GM23338 (cell line): ENCODE data around the gene SVIL. TPM values are rescaled to one million over a fixed set of nuclear protein-coding genes. Genes with fewer than 3 reads are reported as not detected.
"Not testable (repeated sequence)": the region's sequence is repeated elsewhere in the genome, so short reads cannot be mapped to it uniquely, and the experiment has no call there.

Experiments
- ATAC-seq: fragments of 200-7000 bp; cut with Tn5 transposase; 3 replicates; pipeline ENCODE4 v1.9.1; 2020
- DNase-seq: peaks from one replicate; pipeline ENCODE4 v3.0.0-alpha.2; 2015; ENCODE audit warnings: low spot score
- H2AFZ ChIP-seq: fragments of 200-600 bp; sonication (generic); 2 replicates; pipeline ENCODE4 v1.8.0; 2016; ENCODE audit warnings: antibody characterized with exemption, mild to moderate bottlenecking, moderate library complexity
- H3F3A ChIP-seq: fragments of 200-600 bp; sonication (generic); replicated peaks from 2 replicates; pipeline ENCODE4 v1.8.0; 2017; ENCODE audit warnings: antibody characterized with exemption, mixed run types, low read depth
- H3K27ac ChIP-seq: fragments of 200-600 bp; sonication (generic); 2 replicates; pipeline ENCODE4 v1.6.1; 2016; ENCODE audit warnings: low read depth
- H3K27me3 ChIP-seq: fragments of 200-600 bp; sonication (generic); 2 replicates; pipeline ENCODE4 v1.8.0; 2016; ENCODE audit warnings: mild to moderate bottlenecking, mixed run types, moderate library complexity; ENCODE audit not compliant: insufficient read depth
- H3K36me3 ChIP-seq: fragments of 200-600 bp; sonication (generic); 2 replicates; pipeline ENCODE4 v1.8.0; 2016; ENCODE audit warnings: mild to moderate bottlenecking; ENCODE audit not compliant: insufficient read depth
- H3K4me1 ChIP-seq: fragments of 200-600 bp; sonication (generic); 2 replicates; pipeline ENCODE4 v1.8.0; 2016; ENCODE audit warnings: mild to moderate bottlenecking, moderate library complexity; ENCODE audit not compliant: insufficient read depth
- H3K4me2 ChIP-seq: fragments of 200-600 bp; sonication (generic); 2 replicates; pipeline ENCODE4 v1.7.1; 2017; ENCODE audit warnings: mixed run types
- H3K4me3 ChIP-seq: fragments of 200-600 bp; sonication (generic); 2 replicates; pipeline ENCODE4 v1.6.1; 2016; ENCODE audit warnings: mixed run types
- H3K79me2 ChIP-seq: fragments of 200-600 bp; sonication (generic); replicated peaks from 2 replicates; pipeline ENCODE4 v1.8.0; 2017; ENCODE audit warnings: mild to moderate bottlenecking; ENCODE audit not compliant: insufficient read depth
- H3K9me2 ChIP-seq: fragments of 200-600 bp; sonication (generic); 2 replicates; pipeline ENCODE4 v1.8.0; 2017; ENCODE audit not compliant: insufficient read depth
- H4K20me1 ChIP-seq: fragments of 200-600 bp; sonication (generic); replicated peaks from 2 replicates; pipeline ENCODE4 v1.8.0; 2017; ENCODE audit warnings: mild to moderate bottlenecking; ENCODE audit not compliant: insufficient read depth
- H3K27ac Mint-ChIP-seq: 2 replicates; pipeline ENCODE4 v1.8.0; 2020; ENCODE audit warnings: inconsistent platforms, mild to moderate bottlenecking, moderate library complexity, mixed read lengths
- H3K27me3 Mint-ChIP-seq: 3 replicates; pipeline ENCODE4 v1.8.0; 2022; ENCODE audit warnings: low read depth, mild to moderate bottlenecking, moderate library complexity, mixed read lengths, inconsistent platforms; ENCODE audit not compliant: insufficient read depth, poor library complexity
- H3K36me3 Mint-ChIP-seq: 3 replicates; pipeline ENCODE4 v1.8.0; 2021; ENCODE audit warnings: low read depth, mild to moderate bottlenecking, inconsistent platforms, moderate library complexity, mixed read lengths
- H3K4me1 Mint-ChIP-seq: 3 replicates; pipeline ENCODE4 v1.8.0; 2020; ENCODE audit warnings: mild to moderate bottlenecking, inconsistent platforms, mixed read lengths
- H3K4me3 Mint-ChIP-seq: 3 replicates; pipeline ENCODE4 v1.8.0; 2021; ENCODE audit warnings: moderate library complexity, mild to moderate bottlenecking, inconsistent platforms, mixed read lengths
- H3K9me3 Mint-ChIP-seq: 3 replicates; pipeline ENCODE4 v1.8.0; 2020; ENCODE audit warnings: moderate library complexity, mild to moderate bottlenecking, inconsistent platforms, mixed read lengths
- CREB1 ChIP-seq: fragments of 250-450 bp; sonication (Bioruptor Pico); IDR thresholded peaks from 2 replicates; pipeline ENCODE4 v1.5.0; 2020; ENCODE audit warnings: low read depth, mild to moderate bottlenecking, moderate library complexity
- EZH2phosphoT487 ChIP-seq: fragments of 200-600 bp; sonication (generic); IDR thresholded peaks from one replicate; pipeline ENCODE4 v1.8.1; 2018; ENCODE audit warnings: antibody characterized with exemption; ENCODE audit not compliant: unreplicated experiment
- JUNB ChIP-seq: IDR thresholded peaks from one replicate; pipeline ENCODE4 v1.6.1; 2016; ENCODE audit warnings: antibody characterized with exemption; ENCODE audit not compliant: unreplicated experiment
- POLR2AphosphoS5 ChIP-seq: IDR thresholded peaks from 2 replicates; pipeline ENCODE4 v1.6.1; 2016; ENCODE audit warnings: antibody characterized with exemption, low read depth
- STAT1 ChIP-seq: IDR thresholded peaks from one replicate; pipeline ENCODE4 v1.6.1; 2016; ENCODE audit warnings: antibody characterized with exemption; ENCODE audit not compliant: unreplicated experiment
- polyA plus RNA-seq: library from polyadenylated mRNA; unstranded; fragments of >200 nt; fragmentation: Nextera tagmentation; extraction: Ambion mirVana; gene quantifications from 2 replicates; pipeline ENCODE4 v1.2.1, GENCODE V29; 2016
- total RNA-seq: library from RNA; depleted of rRNA; stranded (reverse); fragments of >200 nt; shearing (Covaris generic); gene quantifications from 2 replicates; pipeline ENCODE4 v1.2.3, GENCODE V29; 2014
- TF ChIP-seq, protein P1 (sequence below), 2 experiments: fragments of 200-600 bp in 1 of 2; sonication (generic) in 1 of 2; conservative IDR thresholded peaks; 2 replicates each; pipeline versions ENCODE4 v1.5.1 to v1.6.1; 2016 to 2017; ENCODE audit warnings: antibody characterized with exemption in 2 of 2, low read depth in 2 of 2, mild to moderate bottlenecking in 2 of 2, moderate library complexity in 1 of 2
- TF ChIP-seq, protein P2 (sequence below): IDR thresholded peaks from 2 replicates; pipeline ENCODE4 v1.6.1; 2016; ENCODE audit warnings: antibody characterized with exemption

Gene SVIL
- total and polyA plus RNA-seq, 2 experiments from 2014 or later = 8.8 to 34.9 TPM

GRCh38 chr10:29588629-29589421, 45.9 kb downstream of the SVIL start:
- H3K4me1 ChIP-seq = peaks cover 30% of the 10 kb centered on the region
- TF ChIP-seq, protein P1, sequence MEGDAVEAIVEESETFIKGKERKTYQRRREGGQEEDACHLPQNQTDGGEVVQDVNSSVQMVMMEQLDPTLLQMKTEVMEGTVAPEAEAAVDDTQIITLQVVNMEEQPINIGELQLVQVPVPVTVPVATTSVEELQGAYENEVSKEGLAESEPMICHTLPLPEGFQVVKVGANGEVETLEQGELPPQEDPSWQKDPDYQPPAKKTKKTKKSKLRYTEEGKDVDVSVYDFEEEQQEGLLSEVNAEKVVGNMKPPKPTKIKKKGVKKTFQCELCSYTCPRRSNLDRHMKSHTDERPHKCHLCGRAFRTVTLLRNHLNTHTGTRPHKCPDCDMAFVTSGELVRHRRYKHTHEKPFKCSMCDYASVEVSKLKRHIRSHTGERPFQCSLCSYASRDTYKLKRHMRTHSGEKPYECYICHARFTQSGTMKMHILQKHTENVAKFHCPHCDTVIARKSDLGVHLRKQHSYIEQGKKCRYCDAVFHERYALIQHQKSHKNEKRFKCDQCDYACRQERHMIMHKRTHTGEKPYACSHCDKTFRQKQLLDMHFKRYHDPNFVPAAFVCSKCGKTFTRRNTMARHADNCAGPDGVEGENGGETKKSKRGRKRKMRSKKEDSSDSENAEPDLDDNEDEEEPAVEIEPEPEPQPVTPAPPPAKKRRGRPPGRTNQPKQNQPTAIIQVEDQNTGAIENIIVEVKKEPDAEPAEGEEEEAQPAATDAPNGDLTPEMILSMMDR (conservative IDR thresholded peaks at IDR 0.05; ENCODE audit: low read depth in 2 of 2) = no peak
- TF ChIP-seq STAT1 (no peak), POLR2AphosphoS5 (no peak), CREB1 (peak; percentile 36; the same call in 1 of the 2 replicates), EZH2phosphoT487 (no peak), JUNB (no peak)
- TF ChIP-seq, protein P2, sequence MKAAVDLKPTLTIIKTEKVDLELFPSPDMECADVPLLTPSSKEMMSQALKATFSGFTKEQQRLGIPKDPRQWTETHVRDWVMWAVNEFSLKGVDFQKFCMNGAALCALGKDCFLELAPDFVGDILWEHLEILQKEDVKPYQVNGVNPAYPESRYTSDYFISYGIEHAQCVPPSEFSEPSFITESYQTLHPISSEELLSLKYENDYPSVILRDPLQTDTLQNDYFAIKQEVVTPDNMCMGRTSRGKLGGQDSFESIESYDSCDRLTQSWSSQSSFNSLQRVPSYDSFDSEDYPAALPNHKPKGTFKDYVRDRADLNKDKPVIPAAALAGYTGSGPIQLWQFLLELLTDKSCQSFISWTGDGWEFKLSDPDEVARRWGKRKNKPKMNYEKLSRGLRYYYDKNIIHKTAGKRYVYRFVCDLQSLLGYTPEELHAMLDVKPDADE = no peak
- Mint-ChIP-seq H3K36me3 (peaks cover 12% of the 10 kb centered on the region; the same call in 1 of the 3 replicates), H3K4me3 (peak overlapping the region; percentile 44), H3K27ac (peak overlapping the region; percentile 72), H3K4me1 (peaks cover 55% of the 10 kb centered on the region), H3K9me3 (peaks cover 7% of the 10 kb centered on the region; the same call in 2 of the 3 replicates), H3K27me3 (peaks cover 12% of the 10 kb centered on the region)
- 0 out of 2 replicates have a peak, but pooled peaks cover 3% of the 10 kb centered on the region for H3F3A ChIP-seq
- no peaks in the 10 kb centered on the region for H4K20me1 ChIP-seq
- no peak overlapping the region for H2AFZ ChIP-seq
- H3K27me3 ChIP-seq = no peaks in the 10 kb centered on the region
- DNase-seq (peak; percentile 59), ATAC-seq (peak; percentile 15)
- H3K4me3 ChIP-seq = peak overlapping the region; percentile 12; the same call in 1 of the 2 replicates
- H3K36me3 ChIP-seq = no peaks in the 10 kb centered on the region
- peak overlapping the region; percentile 71 for H3K27ac ChIP-seq
- no peaks in the 10 kb centered on the region for H3K9me2 ChIP-seq
- peak overlapping the region; percentile 66 for H3K4me2 ChIP-seq
- no peaks in the 10 kb centered on the region for H3K79me2 ChIP-seq

DNA sequence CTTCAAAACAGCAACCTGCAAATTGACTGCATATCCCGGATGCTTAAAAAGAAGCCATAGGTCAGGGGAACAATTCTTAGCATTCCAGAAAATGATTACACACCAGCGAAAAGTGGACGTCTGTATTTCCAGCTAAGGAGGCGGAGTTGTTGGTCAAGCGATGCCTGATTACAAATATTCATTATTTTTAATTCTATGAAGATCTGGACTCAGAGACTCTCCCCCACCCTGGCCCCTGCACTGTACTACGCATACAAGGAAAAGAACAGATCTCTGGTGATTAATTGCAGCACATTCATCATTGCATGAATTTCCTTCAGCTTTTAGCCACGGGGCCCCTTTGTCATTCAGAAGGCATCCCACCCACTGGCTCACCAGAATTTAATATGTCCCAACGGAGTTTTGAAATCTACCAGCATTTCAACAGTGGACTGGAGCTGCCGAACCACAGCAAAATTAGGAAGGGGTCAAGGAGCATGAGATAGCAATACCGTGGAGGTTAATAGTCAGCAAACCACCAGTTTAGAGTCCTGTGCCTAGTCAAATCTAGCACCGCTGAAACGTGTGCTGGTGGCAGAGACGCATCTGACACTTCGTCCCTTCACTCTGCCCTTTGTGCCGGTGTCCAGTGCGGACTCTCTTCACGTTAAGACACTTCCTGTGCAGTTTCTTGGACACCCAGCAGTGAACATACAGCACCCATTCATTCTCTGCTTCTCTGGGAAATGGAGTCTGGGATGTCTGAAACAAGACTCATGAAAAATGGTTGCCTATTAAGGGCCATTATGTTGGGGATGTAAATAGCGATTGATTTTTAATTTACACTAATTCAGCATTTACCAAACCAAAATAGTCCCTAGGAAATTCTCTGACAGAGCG, 46.8 kb downstream of the SVIL start:
- peaks cover 30% of the 10 kb centered on the region for H3K4me1 ChIP-seq
- H3K79me2 ChIP-seq, H3K27me3 ChIP-seq, H3F3A ChIP-seq, DNase-seq, H3K36me3 ChIP-seq, H3K9me3 Mint-ChIP-seq, H3K9me2 ChIP-seq, H4K20me1 ChIP-seq, H2AFZ ChIP-seq, ATAC-seq: not testable (repeated sequence)
- peaks cover 12% of the 10 kb centered on the region; the same call in 1 of the 3 replicates for H3K36me3 Mint-ChIP-seq
- peaks cover 56% of the 10 kb centered on the region for H3K4me1 Mint-ChIP-seq
- peak overlapping the region; percentile 95 for H3K27ac Mint-ChIP-seq
- H3K27me3 Mint-ChIP-seq = peaks cover 14% of the 10 kb centered on the region
- H3K4me3 Mint-ChIP-seq = peak overlapping the region; percentile 51
- peak overlapping the region; percentile 69 for H3K4me2 ChIP-seq
- H3K4me3 ChIP-seq = peak overlapping the region; percentile 27; the same call in 1 of the 2 replicates
- peak overlapping the region; percentile 84 for H3K27ac ChIP-seq

DNA sequence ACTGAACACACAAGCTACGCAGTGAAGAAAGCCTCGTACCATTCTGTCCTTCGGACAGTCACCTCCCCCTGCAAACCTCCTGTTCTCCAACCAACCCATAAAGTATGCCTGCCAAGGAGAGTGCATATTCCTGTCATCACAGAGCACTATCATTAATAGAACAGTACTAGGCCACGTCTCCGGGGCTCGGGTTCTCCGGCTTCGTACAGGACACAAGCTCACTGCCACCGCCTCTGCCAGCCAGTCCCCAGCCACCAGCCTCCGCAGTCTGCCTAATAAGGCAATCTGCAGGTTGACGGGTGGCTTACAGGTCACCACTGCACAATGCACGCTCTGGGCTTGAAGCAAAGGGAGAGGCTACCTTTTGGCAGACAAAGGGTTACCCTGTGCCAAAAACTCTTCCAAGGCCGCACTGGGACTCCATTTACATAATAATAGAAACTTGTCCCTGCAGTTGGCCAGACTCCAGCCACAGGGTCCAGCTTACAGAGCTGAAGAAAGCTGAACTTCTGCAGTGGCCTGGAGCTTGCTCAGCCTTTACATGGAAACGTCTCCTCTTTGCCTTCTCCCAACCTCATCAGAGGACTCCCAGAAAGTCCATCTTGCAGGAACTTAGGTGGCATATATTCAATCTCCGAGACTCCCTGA, 47.5 kb downstream of the SVIL start:
- not testable (repeated sequence) for DNase-seq, H3K36me3 ChIP-seq, H3K79me2 ChIP-seq, H2AFZ ChIP-seq, H3K9me3 Mint-ChIP-seq, H4K20me1 ChIP-seq, H3F3A ChIP-seq, H3K9me2 ChIP-seq, H3K27me3 ChIP-seq
- ATAC-seq = peak; percentile 49
- Histone ChIP-seq H3K4me2 (peak overlapping the region; percentile 69), H3K27ac (peak overlapping the region; percentile 84), H3K4me1 (peaks cover 30% of the 10 kb centered on the region), H3K4me3 (peak overlapping the region; percentile 27; the same call in 1 of the 2 replicates)
- peaks cover 56% of the 10 kb centered on the region for H3K4me1 Mint-ChIP-seq
- peaks cover 12% of the 10 kb centered on the region; the same call in 1 of the 3 replicates for H3K36me3 Mint-ChIP-seq
- H3K27me3 Mint-ChIP-seq = peaks cover 14% of the 10 kb centered on the region
- peak overlapping the region; percentile 51 for H3K4me3 Mint-ChIP-seq
- peak overlapping the region; percentile 95 for H3K27ac Mint-ChIP-seq
